ENCODE results near the gene THNSL1.

DNA sequence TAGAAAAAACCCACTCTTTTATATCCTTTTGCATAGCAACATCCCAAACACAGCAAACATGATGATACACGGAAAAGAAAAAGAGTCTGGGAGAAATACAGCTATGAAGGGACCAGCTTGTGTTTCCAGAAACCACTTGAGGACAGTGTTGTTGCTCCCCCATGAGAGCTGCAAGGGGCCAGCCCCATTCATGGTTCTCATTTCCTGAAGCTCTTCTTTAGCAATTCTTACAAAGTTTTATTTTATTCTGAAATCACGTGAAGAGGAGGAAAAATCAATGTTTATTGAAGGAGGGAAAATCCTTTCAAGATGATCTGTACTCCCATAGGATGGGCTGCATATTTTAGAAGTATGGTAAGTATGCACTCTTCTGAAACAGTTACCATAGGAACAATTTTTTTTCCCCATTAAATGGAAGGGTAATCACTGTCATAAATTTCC, 46.6 kb upstream of the THNSL1 start:
- no peak for TF ChIP-seq ZBTB7A (IDR thresholded peaks at IDR 0.05; ENCODE audit: low read depth)
- TF ChIP-seq TAF1 (IDR thresholded peaks at IDR 0.05; ENCODE audit: low read depth), result no peak
- no peak for TF ChIP-seq CREB1 (IDR thresholded peaks at IDR 0.05; ENCODE audit: low read depth)
- no peak for TF ChIP-seq YY1 (IDR thresholded peaks at IDR 0.05; ENCODE audit: low read depth)
- TF ChIP-seq, protein P1, sequence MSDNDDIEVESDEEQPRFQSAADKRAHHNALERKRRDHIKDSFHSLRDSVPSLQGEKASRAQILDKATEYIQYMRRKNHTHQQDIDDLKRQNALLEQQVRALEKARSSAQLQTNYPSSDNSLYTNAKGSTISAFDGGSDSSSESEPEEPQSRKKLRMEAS (IDR thresholded peaks at IDR 0.05), result no peak
